ENCODE results near the gene ARL8A.
"Not testable (repeated sequence)": the region's sequence is repeated elsewhere in the genome, so short reads cannot be mapped to it uniquely, and the experiment has no call there.

ARL8A gene

DNA sequence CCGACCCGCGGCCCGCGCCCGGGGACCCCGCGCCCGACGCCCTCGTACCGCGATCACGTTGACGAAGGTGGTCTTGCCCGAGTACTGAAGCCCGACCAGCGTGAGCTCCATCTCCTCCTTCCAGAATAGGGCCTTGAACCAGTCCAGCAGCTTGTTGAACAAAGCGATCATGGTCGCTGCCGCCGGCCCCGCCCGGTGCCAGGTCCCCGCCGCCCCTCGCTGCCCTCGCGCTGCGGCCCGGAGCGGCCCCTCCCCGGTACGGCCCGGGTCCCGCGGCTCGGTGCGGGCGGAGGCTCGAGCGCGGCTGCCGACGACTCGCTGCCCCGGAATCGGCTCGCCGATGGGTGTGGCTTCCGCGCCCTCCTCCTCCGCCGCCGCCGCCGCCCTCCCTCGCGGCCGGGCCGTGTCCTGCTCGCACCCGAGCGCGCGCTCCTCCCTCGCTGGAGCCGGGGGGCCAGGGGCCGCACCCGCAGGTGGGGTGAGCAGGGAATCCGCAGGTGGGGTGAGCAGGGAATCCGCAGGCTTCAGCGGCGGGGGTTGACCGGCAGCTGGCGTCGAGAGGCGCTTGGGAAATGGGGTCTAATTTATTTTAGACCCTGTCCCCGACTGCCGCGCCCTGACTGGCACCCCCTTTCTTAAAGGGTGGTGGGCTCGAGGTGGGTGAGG, at the start of gene ARL8A:
Gene ARL8A (minus strand): TSS at position 336 of the 666 bp plus-strand sequence. CDS start 165 bp downstream, at position 171.
- no peak for DNase-seq (ENCODE audit: low spot score)

- no peak for DNase-seq (ENCODE audit: low spot score)
Observed at GRCh38 chr1:202194328-202194648, 49.8 kb upstream of the ARL8A start.

DNA sequence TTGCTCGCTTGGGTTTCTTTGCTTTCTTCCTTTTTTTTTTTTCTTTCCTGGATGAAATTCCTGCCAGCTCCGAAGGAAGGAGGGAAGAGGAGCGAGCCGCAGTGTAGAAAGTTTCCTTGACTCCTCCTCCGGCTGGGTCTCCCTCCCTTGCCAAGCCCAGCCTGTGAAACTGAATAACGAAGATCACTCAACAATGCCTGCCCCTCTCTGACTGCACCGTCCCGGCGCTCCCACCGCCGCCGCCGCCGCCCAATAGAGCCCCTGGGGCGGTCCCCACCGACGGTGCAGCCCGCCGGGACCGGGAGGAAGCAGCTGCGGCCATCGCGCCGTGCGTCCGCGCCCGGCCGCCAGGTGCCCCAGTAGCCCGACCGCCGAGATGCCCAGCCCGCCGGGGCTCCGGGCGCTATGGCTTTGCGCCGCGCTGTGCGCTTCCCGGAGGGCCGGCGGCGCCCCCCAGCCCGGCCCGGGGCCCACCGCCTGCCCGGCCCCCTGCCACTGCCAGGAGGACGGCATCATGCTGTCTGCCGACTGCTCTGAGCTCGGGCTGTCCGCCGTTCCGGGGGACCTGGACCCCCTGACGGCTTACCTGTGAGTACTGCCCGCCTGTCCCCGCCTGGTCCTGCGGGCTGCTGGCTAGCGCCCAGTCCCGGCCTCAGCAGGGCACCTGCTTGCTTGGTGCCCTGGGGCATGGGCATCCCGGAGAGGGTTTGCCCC, 49.2 kb upstream of the ARL8A start, which contains the start of gene LGR6:
Gene LGR6 (plus strand): TSS at position 186 of the 714 bp plus-strand sequence. CDS start 191 bp downstream, at position 377.
- no peak for DNase-seq (ENCODE audit: low spot score)

DNA sequence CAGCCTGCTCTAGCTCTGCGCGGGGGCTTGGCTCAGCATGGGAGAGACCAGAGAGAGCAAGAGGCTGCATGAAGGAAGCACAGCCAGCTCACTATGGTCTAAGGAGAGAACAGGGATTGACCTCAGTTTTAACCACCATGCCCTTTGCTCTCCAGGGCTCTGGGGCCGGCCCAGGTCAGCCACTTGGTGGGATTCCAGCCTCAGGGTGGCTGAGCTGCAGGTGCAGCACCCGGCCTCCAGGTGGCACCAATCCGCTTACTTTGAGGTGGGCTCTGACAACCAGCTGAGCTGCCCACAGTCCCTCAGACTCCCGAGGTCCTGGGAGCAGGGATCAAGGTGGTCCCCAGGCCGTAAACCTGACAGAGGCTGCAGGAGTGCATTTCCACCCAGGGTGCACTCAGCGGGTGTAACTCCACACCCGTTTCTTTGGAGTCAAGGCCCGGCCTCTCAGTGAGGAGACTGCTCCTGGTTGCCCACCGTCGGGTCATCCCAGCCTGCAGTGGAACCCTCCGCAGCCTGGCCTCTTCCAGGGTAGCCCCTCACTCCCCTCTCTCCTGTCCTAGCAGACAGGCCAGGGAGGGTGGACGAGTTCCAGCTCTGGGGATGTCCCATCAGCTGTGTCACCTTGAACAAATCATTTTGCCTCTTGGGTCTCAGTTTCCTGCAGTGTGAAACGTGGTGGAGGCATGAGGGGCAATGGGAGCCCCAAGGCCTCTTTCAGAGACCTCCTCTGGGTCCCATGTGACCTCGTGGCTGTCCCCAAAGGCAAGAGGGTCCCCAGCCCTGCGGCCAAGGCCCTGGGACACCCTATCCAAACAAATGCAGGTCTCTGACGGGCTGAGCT, 48.5 kb upstream of the ARL8A start:
- no peak for DNase-seq (ENCODE audit: low spot score)

- not testable (repeated sequence) for DNase-seq (ENCODE audit: low spot score)
Observed at GRCh38 chr1:202191391-202191790, 46.9 kb upstream of the ARL8A start.

DNA sequence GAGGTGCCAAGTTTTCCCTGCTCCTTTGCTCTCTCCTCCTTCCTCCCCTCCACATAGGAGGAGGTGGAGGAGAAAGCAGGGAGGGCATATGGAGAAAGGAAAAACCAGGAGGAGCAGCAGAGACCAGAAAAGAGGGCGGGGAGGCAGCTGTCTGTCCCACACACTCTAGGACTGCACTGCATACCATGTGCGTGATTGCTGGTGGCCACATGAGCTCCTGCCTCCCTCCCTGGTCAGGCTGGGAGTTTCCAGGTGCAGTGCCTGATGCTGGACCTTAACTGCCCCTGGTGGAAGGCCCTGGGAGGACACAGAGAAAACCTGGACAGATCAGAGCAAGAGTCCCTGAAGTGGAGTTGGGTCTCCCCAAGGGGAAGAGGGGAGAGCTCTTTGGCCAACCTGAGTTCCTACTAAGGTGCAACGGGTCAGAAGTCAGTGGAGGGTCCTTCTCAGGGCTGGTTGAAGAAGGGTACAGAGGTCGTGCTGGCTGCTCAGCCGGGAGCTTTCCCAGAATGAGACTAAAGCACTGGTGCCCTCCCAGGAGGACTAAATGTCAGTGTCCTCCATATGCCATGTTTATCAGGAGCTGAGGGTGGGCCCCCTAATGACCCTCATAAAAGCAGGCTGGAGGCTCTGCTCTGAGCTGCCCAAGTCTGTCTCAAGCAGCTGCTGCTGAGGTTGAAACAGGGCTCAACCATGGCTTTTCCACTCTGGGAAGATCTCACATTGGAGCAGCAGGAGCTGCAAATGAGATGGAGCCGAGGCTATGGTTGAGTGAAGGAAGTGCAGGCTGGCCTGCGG, 45.6 kb upstream of the ARL8A start:
- no peak for DNase-seq (ENCODE audit: low spot score)

DNA sequence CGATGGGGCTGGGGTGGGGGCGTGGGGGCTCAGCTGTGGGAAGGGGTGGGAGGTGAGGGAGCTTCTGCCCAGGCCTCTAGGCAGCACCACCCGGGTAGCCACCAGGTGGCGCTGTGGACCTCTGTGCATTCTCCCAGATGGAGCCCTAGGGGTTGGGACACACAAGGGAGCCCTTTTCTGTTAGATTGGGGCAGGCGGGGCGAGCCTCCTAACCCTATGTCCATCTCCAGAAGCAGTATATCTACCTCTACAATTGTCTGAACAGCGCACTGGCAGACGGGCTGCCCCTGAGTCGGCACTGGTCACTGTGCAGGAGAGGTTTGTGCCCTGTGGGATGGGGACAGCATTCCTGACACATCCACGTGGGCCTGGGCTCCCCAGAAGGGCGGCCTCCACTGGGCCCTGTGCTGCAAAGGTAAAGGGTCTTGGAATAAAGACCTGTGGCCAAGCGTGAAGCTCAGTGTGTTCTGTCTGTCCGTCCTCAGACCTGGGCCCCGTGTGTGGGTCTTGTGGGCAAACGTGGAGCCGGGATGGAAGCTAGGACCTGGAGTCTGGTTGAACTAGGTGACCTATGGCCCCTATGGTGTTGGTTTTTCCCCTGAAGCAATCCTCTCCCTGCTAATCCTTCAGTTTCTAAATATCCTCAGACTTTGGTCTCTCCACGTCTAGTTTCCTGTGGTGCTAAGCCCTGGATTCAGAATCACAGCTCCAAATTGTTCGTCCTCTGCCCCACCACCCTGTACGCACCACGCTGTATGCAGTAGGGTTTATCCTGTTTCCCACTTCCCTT, 44.7 kb upstream of the ARL8A start:
- DNase-seq (ENCODE audit: low spot score), result peak; percentile 62

DNA sequence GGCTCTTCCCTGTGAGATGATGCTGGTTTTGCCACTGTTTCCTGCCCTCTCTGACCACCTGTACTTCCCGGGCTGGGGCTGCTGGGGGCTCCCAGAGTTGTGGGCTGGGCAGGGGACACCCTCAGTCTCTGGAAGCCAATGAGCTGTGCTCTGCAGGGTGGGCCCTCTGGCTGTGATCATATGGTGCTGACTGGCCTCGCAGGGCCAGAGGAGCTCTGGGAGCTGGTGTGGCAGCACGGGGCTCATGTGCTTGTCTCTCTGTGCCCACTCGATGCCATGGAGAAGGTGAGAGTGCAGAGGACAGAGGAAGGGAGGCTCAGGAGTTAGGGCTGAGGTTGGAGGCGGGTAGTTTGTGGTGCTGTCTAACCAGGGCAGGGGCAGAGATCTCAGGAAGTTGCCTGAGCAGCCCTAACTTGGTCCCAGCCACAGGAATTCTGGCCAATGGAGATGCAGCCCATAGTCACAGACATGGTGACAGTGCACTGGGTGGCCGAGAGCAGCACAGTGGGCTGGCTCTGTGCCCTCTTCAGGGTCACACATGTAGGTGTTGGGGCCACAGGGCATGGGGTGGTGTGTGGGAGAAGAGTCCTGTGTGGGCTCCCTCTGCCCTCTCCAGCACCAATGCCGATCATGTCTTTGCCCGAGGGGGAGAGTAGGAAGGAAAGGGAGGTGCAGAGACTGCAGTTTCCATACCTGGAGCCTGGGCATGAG, 43.3 kb upstream of the ARL8A start:
- no peak for DNase-seq (ENCODE audit: low spot score)

- no peak for DNase-seq (ENCODE audit: low spot score)
Observed at GRCh38 chr1:202187041-202187671, 42.6 kb upstream of the ARL8A start.

GRCh38 chr1:202186327-202186726, 41.8 kb upstream of the ARL8A start:
- DNase-seq (ENCODE audit: low spot score), result no peak

GRCh38 chr1:202184750-202185460, 40.4 kb upstream of the ARL8A start:
- peak; percentile 84 for DNase-seq (ENCODE audit: low spot score)

GRCh38 chr1:202182040-202182877, 37.7 kb upstream of the ARL8A start:
- no peak for DNase-seq (ENCODE audit: low spot score)

- DNase-seq (ENCODE audit: low spot score), result no peak
Observed at GRCh38 chr1:202181586-202181985, 37.0 kb upstream of the ARL8A start.

DNA sequence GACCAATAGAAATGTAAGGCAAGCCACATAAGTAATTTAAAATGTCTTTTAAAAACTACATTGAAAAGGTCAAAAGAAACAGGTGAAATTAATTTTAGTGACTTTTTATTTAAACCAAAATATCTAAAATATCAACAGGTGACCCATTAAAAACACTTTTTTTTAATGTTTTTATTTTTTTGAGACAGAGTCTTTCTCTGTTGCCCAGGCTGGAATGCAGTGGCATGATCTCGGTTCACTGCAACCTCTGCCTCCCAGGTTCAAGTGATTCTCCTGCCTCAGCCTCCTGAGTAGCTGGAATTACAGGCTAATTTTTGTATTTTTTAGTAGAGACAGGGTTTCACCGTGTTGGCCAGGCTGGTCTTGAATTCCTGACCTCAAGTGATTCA, 36.2 kb upstream of the ARL8A start:
- not testable (repeated sequence) for DNase-seq (ENCODE audit: low spot score)

DNA sequence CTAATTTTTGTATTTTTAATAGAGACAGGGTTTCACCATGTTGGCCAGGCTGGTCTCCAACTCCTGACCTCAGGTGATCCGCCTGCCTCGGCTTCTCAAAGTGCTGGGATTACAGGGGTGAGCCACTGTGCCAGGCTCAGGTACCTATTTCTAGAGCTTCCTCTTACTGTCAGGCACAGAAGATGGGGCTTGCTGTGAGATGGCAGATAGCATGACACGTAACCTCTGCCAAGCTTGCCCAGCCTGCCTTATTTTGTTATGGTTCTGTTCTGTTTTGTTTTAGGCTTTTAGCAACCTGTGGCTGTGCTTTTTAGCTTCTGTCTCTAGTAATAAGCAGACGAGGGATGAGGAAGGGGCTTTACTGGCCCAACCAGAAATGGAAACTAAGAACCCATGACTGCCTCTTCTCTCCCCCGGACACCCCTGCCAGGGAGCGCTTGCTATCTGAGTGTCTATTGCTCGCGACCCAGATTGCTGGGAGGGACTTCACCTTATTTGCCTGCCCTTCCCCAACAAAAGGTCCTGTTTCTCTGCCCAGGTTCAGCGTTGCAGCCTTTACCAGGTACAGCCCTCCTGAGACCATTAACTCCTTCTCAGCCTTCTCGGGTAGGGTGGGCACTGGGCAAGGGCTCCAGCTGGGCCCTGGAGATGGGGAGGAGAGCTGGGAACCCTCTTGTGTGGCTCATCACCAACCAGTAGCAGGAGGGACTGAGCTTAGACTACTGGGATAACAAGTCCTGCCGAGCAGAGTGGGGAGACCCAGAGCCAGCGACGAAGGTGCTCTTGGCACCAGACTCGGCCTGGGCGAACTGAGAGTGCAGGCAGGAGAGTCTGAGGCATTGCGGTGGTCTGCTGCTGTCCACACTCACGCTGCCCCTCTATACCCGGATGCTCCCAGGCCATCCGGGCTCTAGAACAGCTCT, 35.6 kb upstream of the ARL8A start:
- no peak for DNase-seq (ENCODE audit: low spot score)

DNA sequence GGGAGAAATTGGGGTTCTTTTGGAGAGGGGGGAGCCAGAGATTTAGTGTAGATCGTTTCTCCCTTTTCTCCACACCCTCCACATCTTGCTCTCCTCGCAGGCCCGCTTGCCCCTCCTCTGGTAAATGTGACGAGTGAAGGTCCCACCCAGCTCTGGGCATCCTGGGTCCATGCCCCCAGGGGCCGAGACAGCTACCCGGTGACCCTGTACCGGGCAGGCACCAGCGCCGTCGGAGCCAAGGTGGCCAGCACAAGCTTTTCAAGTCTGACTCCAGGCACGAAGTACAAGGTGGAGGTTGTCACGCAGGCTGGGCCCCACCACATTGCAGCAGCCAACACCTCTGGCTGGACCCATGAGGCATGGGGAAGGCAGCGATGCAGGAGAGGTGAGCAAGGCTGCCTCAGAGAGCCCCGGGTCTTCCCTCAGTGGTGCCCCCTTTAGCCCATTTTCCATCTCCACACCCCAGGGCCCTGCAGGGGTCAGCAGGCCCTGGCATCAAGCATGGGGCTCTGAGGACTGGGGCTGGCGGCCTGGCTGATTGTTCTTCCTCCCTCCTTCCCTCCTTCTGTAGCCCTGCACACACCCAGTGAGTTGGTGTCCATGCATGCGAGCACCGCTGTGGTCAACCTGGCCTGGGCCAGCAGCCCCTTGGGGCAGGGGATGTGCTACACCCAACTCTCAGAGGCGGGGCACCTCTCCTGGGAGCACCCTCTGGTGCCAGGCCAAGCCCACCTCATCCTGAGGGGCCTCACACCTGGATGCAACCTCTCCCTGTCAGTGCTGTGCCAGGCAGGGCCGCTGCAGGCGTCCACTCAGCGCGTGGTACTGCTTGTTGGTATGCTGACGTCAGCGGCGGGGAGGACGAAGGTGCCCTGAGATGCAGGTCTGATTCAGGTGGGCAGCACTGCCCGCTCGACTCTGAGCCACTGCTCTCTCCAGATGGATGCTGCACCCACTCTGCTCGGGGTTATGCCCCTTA, 32.7 kb upstream of the ARL8A start:
- no peak for DNase-seq (ENCODE audit: low spot score)

Measured in COLO829 (cell line).